HS-5 (cell line): ENCODE results near the gene CFD.

Experiments
- DNase-seq: peaks from one replicate; pipeline ENCODE4 v3.0.0-alpha.2; 2012; ENCODE audit warnings: low read depth

CFD gene

DNA sequence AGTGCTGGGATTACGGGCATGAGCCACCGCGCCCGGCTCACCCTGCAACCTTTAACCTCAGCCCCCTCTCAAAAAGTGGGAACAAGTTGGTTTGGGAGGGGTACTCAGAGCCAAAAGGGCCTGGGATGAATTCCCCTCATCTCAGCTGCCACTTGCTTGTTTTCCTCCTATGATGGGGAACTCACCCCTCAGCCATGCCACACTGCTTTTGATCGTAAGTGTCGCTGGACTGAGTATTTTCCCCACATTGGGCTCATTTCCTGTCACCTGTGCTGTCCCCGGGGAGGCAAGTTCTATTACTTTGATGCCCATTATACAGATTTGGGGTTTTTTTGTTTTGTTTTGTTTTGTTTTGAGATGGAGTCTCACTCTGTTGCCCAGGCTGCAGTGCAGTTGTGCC, 47.0 kb downstream of the CFD start:
- no peak for DNase-seq

DNA sequence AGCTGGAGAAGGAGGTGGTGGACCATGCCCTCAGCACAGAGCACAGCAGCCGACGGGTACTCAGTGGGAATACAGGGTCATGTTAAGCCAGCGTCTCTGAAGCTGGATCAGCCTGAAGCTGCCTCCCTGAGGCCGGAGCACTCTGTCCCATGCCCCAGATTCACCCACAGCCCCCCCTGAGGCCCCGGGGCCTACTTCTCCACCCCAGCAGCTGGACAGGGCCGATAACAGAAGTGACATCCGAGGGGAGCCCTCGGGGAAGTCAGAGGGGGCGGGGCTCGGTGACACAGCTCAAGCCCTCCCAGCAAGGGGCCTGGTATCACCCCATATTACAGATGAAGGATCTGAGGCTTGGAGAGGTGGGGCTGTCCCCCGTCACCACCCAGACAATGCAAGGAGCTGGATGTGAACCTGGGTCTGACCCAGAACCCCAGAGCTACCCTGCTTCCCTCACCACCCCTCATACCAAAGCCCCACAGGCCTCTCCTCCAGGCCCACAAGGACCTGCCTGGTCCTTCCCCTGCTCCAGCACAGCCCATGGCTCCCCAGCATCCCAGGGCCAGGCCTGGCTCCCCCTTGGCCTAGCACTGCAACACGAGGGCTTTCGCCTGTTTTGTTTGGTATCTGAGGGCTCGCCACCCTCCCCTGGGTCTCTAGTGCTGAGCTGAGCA, 47.9 kb downstream of the CFD start:
- DNase-seq, result no peak

DNA sequence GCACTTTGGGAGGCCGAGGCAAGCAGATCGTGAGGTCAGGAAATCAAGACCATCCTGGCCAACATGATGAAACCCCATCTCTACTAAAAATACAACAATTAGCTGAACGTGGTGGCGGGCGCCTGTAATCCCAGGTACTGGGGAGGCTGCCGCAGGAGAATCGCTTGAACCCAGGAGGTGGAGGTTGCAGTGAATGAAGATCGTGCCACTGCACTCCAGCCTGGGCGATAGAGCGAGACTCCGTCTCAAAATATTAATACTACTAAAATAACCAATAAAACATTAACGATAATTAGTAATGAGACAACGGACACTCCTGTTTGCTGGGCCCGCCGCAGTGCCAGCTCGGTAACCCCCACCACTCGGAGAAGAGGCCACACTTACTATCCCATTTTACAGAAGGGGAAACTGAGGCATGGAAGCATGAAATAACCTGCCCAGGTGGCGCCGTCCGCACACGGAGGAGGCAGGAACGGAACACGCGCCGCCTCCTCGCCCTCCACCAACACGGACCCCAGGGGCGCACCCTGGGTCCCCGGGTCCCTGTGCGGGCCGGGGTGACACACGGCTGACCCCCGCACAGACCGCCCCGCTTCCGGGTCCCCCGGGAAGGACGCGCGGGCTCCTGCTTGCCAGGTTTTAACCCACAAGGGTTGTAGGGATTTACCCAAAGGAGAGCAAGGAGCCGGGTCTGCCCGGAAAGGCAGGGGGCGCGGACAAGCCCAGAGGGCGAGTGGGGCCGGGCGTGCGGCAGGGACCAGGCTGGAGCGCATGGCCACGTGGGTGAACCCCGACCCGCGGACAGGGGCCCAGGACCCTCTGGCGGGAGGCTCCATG, 52.0 kb downstream of the CFD start:
- DNase-seq, result no peak

DNA sequence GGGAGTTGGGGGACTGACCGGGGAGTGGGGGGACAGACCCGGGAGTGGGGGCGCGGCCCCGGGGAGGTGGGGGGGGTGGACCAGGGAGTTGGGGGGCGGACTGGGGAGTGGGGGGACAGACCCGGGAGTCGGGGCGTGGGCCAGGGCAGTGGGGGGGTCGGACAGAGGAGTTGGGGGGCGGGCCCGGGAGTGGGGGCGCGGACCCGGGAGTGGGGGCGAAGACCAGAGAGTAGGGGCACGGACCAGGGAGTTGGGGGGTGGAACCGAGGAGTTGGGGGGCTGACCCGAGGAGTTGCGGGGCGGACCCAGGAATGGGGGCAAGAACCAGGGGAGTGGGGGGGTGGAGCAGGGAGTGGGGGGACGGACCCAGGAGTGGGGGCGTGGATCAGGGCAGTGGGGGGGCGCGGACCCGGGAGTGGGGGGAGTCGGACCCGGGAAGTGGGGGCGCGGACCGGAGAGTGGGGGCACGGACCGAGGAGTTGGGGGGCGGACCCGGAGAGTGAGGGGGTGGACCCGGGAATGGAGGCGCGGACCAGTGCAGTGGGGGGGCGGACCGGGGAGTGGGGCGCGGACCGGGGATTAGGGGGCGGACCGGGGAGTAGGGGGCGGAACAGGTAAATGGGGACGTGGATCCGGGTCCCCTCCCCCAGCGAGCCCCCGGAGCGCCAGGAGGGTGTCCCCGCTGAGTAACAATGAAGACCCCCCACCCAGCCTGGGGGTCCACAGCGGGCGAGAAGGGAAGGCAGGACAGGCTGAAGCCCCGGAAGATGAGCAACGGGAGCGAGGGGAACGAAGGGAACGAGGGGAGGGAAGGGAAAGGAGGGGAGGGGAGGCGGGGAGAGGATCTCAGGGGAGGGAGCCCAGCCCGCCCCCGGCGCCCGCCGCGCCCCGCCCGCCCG, 53.0 kb downstream of the CFD start:
- DNase-seq, result no peak
